H9 (cell line): ENCODE results near the gene NCLN. TPM values are rescaled to one million over a fixed set of nuclear protein-coding genes. Genes with fewer than 3 reads are reported as not detected.

Experiments
- DNase-seq: peaks from one replicate; pipeline ENCODE4 v3.0.0-alpha.2; 2017
- H2AFZ ChIP-seq: one replicate; pipeline ENCODE4 v1.6.1; 2013; ENCODE audit warnings: mild to moderate bottlenecking, low read length, control low read depth, moderate library complexity
- H2AK5ac ChIP-seq: 2 replicates; pipeline ENCODE4 v1.6.1; 2013; ENCODE audit warnings: low read length, control low read depth, mixed read lengths; ENCODE audit not compliant: insufficient read length
- H2BK120ac ChIP-seq: one replicate; pipeline ENCODE4 v1.6.1; 2013; ENCODE audit warnings: low read depth, mild to moderate bottlenecking, low read length, control low read depth, inconsistent platforms; ENCODE audit not compliant: poor library complexity, severe bottlenecking
- H2BK12ac ChIP-seq: 2 replicates; pipeline ENCODE4 v1.6.1; 2013; ENCODE audit warnings: low read length, control low read depth, mixed read lengths, low read depth; ENCODE audit not compliant: insufficient read length
- H2BK15ac ChIP-seq: 2 replicates; pipeline ENCODE4 v1.6.1; 2013; ENCODE audit warnings: low read depth, low read length, control low read depth
- H2BK20ac ChIP-seq: one replicate; pipeline ENCODE4 v1.6.1; 2013; ENCODE audit warnings: low read depth, mild to moderate bottlenecking, low read length, control low read depth, inconsistent platforms; ENCODE audit not compliant: poor library complexity, severe bottlenecking
- H2BK5ac ChIP-seq: 2 replicates; pipeline ENCODE4 v1.6.1; 2013; ENCODE audit warnings: low read length, control low read depth, mixed read lengths; ENCODE audit not compliant: insufficient read length
- H3K14ac ChIP-seq: 2 replicates; pipeline ENCODE4 v1.6.1; 2013; ENCODE audit warnings: low read length, control low read depth; ENCODE audit not compliant: insufficient read depth
- H3K18ac ChIP-seq: 2 replicates; pipeline ENCODE4 v1.6.1; 2013; ENCODE audit warnings: low read depth, mild to moderate bottlenecking, mixed read lengths, low read length, control low read depth; ENCODE audit not compliant: insufficient read length
- H3K23ac ChIP-seq: 2 replicates; pipeline ENCODE4 v1.6.1; 2013; ENCODE audit warnings: low read length, control low read depth, mixed read lengths, low read depth; ENCODE audit not compliant: insufficient read length
- H3K23me2 ChIP-seq: 2 replicates; pipeline ENCODE4 v1.6.1; 2013; ENCODE audit warnings: low read depth, mild to moderate bottlenecking, mixed read lengths, low read length, control low read depth; ENCODE audit not compliant: insufficient read length, poor library complexity, severe bottlenecking
- H3K27ac ChIP-seq: 2 replicates; pipeline ENCODE4 v1.5.1; 2013; ENCODE audit warnings: low read length, control low read depth, mixed read lengths, low read depth; ENCODE audit not compliant: insufficient read length
- H3K27me3 ChIP-seq: 2 replicates; pipeline ENCODE4 v1.6.1; 2013; ENCODE audit warnings: low read length, control low read depth, inconsistent platforms; ENCODE audit not compliant: insufficient read depth
- H3K4ac ChIP-seq: 2 replicates; pipeline ENCODE4 v1.6.1; 2013; ENCODE audit warnings: low read depth, mild to moderate bottlenecking, control low read depth, inconsistent platforms, low read length, moderate library complexity
- H3K4me1 ChIP-seq: 2 replicates; pipeline ENCODE4 v1.6.1; 2013; ENCODE audit warnings: low read length, control low read depth, inconsistent platforms; ENCODE audit not compliant: insufficient read depth
- H3K4me2 ChIP-seq: 2 replicates; pipeline ENCODE4 v1.6.1; 2013; ENCODE audit warnings: low read length, control low read depth, mixed read lengths; ENCODE audit not compliant: insufficient read length, insufficient read depth
- H3K56ac ChIP-seq: 2 replicates; pipeline ENCODE4 v1.6.1; 2013; ENCODE audit warnings: low read depth, mild to moderate bottlenecking, mixed read lengths, low read length, control low read depth; ENCODE audit not compliant: insufficient read length
- H3K79me1 ChIP-seq: 2 replicates; pipeline ENCODE4 v1.6.1; 2013; ENCODE audit warnings: low read depth, mild to moderate bottlenecking, moderate library complexity, low read length, control low read depth, inconsistent platforms; ENCODE audit not compliant: insufficient read depth, poor library complexity, severe bottlenecking
- H3K79me2 ChIP-seq: 2 replicates; pipeline ENCODE4 v1.6.1; 2013; ENCODE audit warnings: low read length, control low read depth, inconsistent platforms; ENCODE audit not compliant: insufficient read depth
- H3K9ac ChIP-seq: 2 replicates; pipeline ENCODE4 v1.6.1; 2013; ENCODE audit warnings: low read length, control low read depth, mixed read lengths; ENCODE audit not compliant: insufficient read length; ENCODE audit errors: extremely low read depth
- H3K9me3 ChIP-seq: one replicate; pipeline ENCODE4 v1.6.1; 2013; ENCODE audit warnings: low read depth, low read length, inconsistent platforms; ENCODE audit not compliant: control insufficient read depth
- H3T11ph ChIP-seq: one replicate; pipeline ENCODE4 v1.6.1; 2013; ENCODE audit warnings: mild to moderate bottlenecking, low read length, control low read depth, inconsistent platforms
- H4K20me1 ChIP-seq: one replicate; pipeline ENCODE4 v1.6.1; 2013; ENCODE audit not compliant: control insufficient read depth, insufficient read length, insufficient read depth
- H4K5ac ChIP-seq: 2 replicates; pipeline ENCODE4 v1.6.1; 2013; ENCODE audit warnings: low read depth, mild to moderate bottlenecking, mixed read lengths, low read length, control low read depth; ENCODE audit not compliant: insufficient read length
- H4K8ac ChIP-seq: replicated peaks from 2 replicates; pipeline ENCODE4 v1.6.1; 2013; ENCODE audit warnings: low read length, control low read depth, mixed read lengths, low read depth; ENCODE audit not compliant: insufficient read length
- H4K91ac ChIP-seq: 2 replicates; pipeline ENCODE4 v1.6.1; 2013; ENCODE audit warnings: low read depth, mild to moderate bottlenecking, moderate library complexity, mixed read lengths, low read length, control low read depth; ENCODE audit not compliant: insufficient read length
- H3K27ac Mint-ChIP-seq, 3 experiments: 2 replicates in 2 of 3; 3 replicates in 1 of 3; pipeline ENCODE4 v1.8.0; 2020 to 2021; ENCODE audit warnings: mixed read lengths in 3 of 3, mild to moderate bottlenecking in 1 of 3, moderate library complexity in 1 of 3
- H3K27me3 Mint-ChIP-seq: 2 replicates; pipeline ENCODE4 v1.8.0; 2021; ENCODE audit warnings: low read depth, mild to moderate bottlenecking, moderate library complexity, mixed read lengths
- H3K36me3 Mint-ChIP-seq, 3 experiments: 2 replicates in 2 of 3; 3 replicates in 1 of 3; pipeline ENCODE4 v1.8.0; 2020 to 2021; ENCODE audit warnings: low read depth in 3 of 3, mixed read lengths in 3 of 3; ENCODE audit not compliant: insufficient read depth in 1 of 3
- H3K4me1 Mint-ChIP-seq, 2 experiments: 2 replicates each; pipeline ENCODE4 v1.8.0; 2020; ENCODE audit warnings: mixed read lengths in 2 of 2
- H3K4me3 Mint-ChIP-seq, 2 experiments: 2 replicates in 1 of 2; 3 replicates in 1 of 2; pipeline ENCODE4 v1.8.0; 2020 to 2021; ENCODE audit warnings: mild to moderate bottlenecking in 2 of 2, mixed read lengths in 2 of 2, moderate library complexity in 1 of 2
- H3K9me3 Mint-ChIP-seq, 2 experiments: 2 replicates in 1 of 2; 3 replicates in 1 of 2; pipeline ENCODE4 v1.8.0; 2020; ENCODE audit warnings: mild to moderate bottlenecking in 2 of 2, mixed read lengths in 2 of 2, moderate library complexity in 1 of 2
- WGBS: extraction: QIAGEN DNeasy Blood & Tissue Kit; methylation state at CpG from one replicate; pipeline ENCODE4 v1.1.7; 2013; ENCODE audit warnings: missing lambda C conversion rate, low lambda C conversion rate, mixed read lengths; ENCODE audit not compliant: insufficient read length; ENCODE audit errors: extremely low coverage; 5-methylcytosine and 5-hydroxymethylcytosine counted together
- total RNA-seq: library from RNA; stranded (reverse); gene quantifications from 2 replicates; pipeline ENCODE4 v1.2.1, GENCODE V29; 2021
- TF ChIP-seq, protein P1 (sequence below): fragments of 200-600 bp; sonication (generic); conservative IDR thresholded peaks from 3 replicates; pipeline ENCODE4 v1.8.0; 2021; ENCODE audit warnings: antibody characterized with exemption, mild to moderate bottlenecking

NCLN gene
- total RNA-seq, 1 experiment from 2014 or later = 94.8 TPM

GRCh38 chr19:3225169-3225485 lies 39.4 kb downstream of the NCLN start:
- WGBS = no CpG with 5 or more reads among the region's 9 CpGs
- peak overlapping the region; percentile 41 to 82 for H3K4me3 Mint-ChIP-seq
- H2BK20ac ChIP-seq = no peak overlapping the region

More at GRCh38 chr19:3225169-3225485, 39.4 kb downstream of the NCLN start:
- Histone ChIP-seq H3K9me3 (no peaks in the 10 kb centered on the region), H2BK5ac (no peak overlapping the region), H3K56ac (no peak overlapping the region), H3K4me1 (no peaks in the 10 kb centered on the region), H2AK5ac (no peak overlapping the region), H3K79me2 (no peaks in the 10 kb centered on the region), H2BK15ac (no peak overlapping the region), H4K5ac (no peak overlapping the region), H4K91ac (no peak overlapping the region), H3K23me2 (peaks cover 6% of the 10 kb centered on the region), H4K8ac (no peak overlapping the region), H3K27ac (no peak overlapping the region), H3K18ac (no peak overlapping the region), H2AFZ (no peak overlapping the region), H3T11ph (no peak overlapping the region), H3K14ac (no peak overlapping the region), H3K9ac (no peak overlapping the region), H4K20me1 (no peaks in the 10 kb centered on the region), H3K79me1 (no peaks in the 10 kb centered on the region), H2BK12ac (no peak overlapping the region), H3K27me3 (no peaks in the 10 kb centered on the region), H2BK120ac (no peak overlapping the region), H3K4ac (no peak overlapping the region), H3K23ac (no peak overlapping the region), H3K4me2 (peak overlapping the region; percentile 56)
- TF ChIP-seq, protein P1, sequence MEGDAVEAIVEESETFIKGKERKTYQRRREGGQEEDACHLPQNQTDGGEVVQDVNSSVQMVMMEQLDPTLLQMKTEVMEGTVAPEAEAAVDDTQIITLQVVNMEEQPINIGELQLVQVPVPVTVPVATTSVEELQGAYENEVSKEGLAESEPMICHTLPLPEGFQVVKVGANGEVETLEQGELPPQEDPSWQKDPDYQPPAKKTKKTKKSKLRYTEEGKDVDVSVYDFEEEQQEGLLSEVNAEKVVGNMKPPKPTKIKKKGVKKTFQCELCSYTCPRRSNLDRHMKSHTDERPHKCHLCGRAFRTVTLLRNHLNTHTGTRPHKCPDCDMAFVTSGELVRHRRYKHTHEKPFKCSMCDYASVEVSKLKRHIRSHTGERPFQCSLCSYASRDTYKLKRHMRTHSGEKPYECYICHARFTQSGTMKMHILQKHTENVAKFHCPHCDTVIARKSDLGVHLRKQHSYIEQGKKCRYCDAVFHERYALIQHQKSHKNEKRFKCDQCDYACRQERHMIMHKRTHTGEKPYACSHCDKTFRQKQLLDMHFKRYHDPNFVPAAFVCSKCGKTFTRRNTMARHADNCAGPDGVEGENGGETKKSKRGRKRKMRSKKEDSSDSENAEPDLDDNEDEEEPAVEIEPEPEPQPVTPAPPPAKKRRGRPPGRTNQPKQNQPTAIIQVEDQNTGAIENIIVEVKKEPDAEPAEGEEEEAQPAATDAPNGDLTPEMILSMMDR = no peak
- no peak overlapping the region for H3K27ac Mint-ChIP-seq
- H3K27me3 Mint-ChIP-seq = peaks cover 31% of the 10 kb centered on the region
- H3K36me3 Mint-ChIP-seq = peaks cover 0 to 3% (median 0%) of the 10 kb centered on the region in 3 experiments; a peak in 4 of 7 replicates
- H3K9me3 Mint-ChIP-seq = no peaks in the 10 kb centered on the region
- peaks cover 6 to 28% of the 10 kb centered on the region in 2 experiments; a peak in 3 of 4 replicates for H3K4me1 Mint-ChIP-seq
- no peak for DNase-seq
